ENCODE measurements around the gene MLIP. TPM values are rescaled to one million over a fixed set of nuclear protein-coding genes. Genes with fewer than 3 reads are reported as not detected.
"Not testable (repeated sequence)": the region's sequence is repeated elsewhere in the genome, so short reads cannot be mapped to it uniquely, and the experiment has no call there.

MLIP gene
- polyA plus RNA-seq, 1 donor: 0.30 TPM

GRCh38 chr6:54151861-54152260 is 40.6 kb downstream of the MLIP start:
- DNase-seq: no peak

DNA sequence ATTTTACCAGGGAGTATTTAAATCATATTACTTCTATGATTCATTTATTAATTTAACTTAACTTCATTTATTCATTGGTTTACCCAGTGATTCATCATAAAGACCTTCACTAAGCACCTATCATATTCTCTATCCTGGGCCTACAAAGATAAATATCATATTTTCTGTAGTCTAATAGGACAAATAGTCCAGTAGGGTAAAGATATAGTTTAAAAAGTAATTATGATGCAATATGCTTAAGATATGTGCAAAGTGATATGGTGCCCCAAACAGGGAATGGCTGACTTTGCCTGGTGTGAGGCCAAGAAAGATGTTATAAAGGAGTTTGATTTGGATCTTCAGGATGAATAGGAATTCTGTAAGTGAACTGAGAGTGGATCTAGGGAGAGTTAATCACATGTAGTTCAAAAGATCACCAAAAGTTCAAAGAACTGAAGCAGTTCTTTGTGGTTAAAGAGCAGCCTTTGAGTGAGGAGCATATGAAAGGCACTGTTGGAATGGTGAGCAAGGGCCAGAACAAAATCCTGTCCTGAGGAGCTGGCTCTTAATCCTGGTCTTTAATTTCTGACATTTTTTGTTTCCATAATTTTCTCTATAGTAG is 45.5 kb downstream of the MLIP start:
- no peak for DNase-seq

DNA sequence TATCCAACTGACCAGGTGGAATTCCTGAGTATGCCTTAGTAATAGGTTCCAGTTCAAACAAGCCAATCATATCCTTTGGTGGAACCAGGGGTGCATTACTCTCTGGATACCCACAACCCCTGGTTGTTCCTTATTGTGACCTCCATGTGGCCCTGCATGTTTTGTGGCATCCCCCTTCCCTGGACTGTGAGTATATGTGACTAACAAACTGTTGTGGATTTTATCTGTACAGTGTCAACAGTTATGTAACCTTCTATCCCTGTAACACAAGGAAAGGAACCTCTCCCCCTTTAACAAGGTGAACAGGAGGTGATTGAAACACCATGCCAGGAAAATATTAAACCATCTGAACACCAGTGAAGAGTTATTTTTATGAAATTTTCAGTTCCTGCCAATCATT is 46.2 kb downstream of the MLIP start:
- DNase-seq: no peak

DNA sequence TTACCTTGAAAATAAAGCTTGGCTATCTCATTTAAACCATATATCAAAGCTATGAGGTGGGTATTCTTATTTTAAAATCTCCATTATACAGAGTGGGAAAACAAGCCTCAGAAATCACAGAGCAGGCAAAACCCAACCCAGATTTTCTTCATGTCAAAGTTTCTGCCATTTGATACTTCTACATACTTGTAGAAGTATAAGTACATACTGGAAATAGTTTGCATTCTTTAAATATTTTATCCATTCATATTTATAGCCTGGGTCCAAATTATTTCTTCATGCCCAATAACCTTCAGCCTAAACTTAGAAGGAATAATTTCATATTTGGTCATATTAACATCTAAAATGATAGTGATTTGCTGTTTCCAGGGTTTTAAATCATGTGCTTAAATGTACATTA is 61.8 kb downstream of the MLIP start:
- no peak for DNase-seq

DNA sequence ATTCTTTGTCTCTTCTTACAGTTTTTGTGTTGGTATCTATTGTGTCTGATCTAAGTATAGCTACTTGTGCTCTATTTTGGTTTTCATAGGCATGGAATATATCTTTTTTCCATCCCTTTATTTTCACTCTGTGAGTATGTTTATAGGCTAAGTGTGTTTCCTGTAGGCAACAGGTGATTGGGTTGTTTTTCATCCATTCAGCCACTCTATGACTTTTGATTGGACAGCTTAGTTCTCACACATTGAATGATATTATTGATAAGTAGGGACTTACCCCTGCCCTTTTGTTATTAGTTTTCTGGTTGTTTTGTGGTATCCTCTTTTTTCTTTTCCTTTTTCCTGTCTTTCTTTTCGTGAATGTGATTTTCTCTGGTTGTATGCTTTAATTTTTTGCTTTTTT is 67.9 kb downstream of the MLIP start:
- no peak for DNase-seq

DNA sequence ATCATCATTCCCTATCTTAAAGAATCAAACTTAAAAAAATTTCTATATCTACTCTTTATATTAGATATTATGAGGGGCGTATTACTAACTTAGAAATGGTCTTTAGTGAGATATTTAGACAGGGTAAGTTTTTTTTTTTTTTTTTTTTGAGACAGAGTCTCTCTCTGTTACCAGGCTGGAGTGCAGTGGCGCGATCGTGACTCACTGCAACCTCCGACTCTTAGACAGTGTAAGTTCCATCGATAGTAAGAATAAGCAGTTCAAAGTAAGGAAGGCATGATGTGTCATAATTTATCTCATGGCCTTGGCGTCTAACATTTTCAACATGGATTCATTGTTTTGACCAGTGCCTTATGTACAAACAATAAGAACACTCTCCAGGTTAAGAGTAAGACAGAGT is 72.4 kb downstream of the MLIP start:
- no peak for DNase-seq

DNA sequence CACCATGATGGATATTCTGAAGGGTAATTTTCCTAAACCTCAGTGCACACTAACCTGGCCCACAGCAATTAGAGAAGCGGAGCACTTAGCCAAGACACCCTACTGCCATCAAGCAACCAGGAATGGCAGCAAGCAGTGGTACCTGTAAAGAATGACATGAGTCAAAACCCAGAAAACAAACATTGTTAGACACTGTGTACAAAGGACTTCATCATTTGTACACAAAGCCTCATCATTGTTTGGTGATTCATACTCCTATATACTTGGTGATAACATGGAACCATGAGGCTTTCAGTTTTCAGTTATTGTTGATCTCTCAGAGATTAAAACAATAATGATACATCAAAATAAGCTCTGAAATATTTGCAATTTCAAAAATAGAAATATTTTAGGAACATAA is 74.6 kb downstream of the MLIP start:
- no peak for DNase-seq

DNA sequence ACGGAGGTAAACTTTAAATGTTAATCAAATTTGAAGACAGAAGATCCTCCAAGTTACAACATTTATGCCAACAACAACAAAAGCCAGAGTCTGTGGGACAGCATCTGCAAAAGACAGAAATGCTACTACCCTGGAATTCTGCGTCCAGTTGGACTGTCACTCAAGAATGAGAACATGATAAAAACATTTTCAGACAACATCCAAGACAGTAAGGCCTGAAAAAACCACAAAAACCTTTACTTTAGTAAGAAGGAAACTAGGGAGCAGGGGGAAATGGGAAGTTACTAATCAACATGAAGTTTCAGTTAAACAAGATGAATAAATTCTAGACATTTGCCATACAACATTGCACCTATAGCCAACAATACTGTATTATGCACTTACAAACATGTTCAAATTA is 77.6 kb downstream of the MLIP start:
- no peak for DNase-seq

DNA sequence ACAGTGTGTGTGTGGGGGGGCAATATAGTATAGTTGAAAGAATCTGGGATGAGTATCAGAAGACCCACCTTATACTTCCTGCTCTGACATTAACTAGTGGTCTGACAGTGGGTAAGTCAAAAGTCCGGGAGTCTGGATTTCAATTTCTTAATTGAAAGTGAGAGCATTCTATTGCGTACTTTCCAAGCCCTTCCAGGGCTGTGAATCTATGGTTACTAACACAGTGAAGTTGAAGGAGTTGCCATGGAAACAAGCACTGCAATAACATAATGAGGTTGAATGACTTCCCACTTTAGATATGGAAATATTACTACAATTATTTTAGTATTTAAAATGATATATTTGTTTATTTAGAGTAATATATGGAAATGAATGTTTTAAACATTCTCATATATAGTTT is 80.2 kb downstream of the MLIP start:
- DNase-seq: peak; percentile 17

DNA sequence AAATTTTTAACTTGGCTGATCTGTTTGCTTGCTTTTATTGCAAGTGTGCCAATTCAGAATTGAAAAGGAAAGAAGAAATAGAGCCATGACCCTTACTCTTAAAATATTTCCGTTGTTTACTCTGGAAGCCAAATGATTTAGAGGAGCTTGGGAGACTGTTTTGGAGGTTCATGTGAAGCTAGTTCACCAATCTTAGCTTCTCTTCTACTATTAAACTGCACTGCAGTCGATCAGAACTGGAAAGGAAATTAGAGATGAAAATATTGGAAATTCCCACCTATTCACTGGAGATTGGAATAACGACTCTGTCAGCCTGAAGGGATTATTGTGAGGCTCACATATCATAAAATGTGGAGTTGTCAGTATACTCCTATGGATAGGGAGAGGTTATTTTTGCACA is 81.8 kb downstream of the MLIP start:
- no peak for DNase-seq

DNA sequence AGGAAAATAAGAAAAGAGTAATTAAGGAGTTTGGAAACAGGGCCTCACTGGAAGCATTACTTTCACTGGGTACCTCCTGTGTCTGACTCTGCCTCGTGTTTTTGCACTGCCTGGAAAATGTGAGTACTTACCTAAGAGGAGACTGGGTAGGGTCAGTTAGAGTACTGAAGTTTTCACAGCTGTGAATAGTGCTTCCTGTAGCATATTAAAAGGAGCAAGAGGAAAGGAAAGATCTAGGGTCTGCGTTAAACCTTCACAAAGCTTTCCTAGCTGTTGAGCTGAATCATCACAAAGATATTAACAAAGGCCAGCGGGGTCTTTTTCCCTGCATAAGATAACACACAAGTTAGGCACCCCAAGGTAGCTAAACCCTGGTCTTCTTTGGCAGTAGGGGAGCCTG is 82.3 kb downstream of the MLIP start:
- no peak for DNase-seq

- no peak for DNase-seq
Measured at GRCh38 chr6:54194067-54194466, 82.8 kb downstream of the MLIP start.

DNA sequence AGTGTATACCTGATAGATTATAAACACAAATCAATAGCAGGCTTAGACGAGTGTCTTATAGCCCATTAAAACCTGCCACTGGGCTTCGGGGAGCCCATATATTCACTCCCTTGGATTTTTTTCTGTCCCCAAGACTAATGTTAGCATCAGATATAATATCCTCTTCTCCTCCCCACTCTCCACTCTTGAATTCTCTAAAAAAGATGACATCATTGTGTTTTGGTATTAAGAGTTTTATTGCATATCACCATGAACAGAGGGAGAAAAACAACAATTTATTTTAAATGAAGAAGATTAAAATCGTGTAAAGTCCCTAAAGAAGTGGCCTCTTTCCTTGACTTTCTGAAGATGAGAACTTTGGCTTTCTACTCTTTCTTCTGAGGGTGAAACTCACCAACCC is 84.4 kb downstream of the MLIP start:
- no peak for DNase-seq

- no peak for DNase-seq
Measured at GRCh38 chr6:54196905-54197304, 85.7 kb downstream of the MLIP start.

DNA sequence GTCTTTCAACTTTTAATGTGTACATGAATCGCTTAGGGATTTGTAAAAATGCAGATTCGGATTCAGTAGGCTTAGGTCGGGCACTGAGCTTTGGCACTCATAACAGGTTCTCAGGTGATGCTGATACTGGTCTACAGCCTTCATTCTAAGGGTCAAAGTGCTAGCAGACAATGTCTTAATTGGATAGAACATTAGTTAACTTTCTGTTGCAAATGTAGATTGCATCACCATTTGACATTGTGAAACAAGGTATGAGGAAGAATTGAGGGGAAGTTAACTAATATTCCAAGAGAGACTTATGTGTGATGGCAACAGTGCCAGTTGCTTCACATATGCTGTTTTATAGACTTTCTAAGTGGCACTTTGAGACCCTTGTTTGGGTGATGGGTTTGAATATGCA is 86.9 kb downstream of the MLIP start:
- no peak for DNase-seq

DNA sequence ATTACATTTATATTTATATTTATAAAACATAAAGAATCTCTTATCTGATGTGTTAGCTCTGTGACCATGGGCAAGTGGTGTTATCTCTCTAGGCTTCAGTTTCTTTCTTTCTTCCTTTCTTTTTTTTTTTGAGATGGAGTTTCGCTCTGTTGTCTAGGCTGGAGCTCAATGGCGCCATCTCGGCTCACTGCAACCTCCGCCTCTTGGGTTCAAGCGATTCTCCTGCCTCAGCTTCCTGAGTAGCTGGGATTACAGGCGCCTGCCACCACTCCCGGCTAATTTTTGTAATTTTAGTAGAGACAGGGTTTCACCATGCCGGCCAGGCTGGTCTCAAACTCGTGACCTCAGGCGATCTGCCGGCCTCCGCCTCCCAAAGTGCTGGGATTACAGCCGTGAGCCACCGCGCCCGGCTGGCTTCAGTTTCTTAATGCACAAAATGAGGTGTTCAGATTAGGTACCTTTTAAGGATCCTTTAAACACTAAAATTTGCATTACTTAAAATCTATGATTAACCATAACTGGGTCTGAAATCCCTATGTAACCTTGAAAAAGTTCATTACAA is 92.3 kb downstream of the MLIP start:
- not testable (repeated sequence) for DNase-seq

DNA sequence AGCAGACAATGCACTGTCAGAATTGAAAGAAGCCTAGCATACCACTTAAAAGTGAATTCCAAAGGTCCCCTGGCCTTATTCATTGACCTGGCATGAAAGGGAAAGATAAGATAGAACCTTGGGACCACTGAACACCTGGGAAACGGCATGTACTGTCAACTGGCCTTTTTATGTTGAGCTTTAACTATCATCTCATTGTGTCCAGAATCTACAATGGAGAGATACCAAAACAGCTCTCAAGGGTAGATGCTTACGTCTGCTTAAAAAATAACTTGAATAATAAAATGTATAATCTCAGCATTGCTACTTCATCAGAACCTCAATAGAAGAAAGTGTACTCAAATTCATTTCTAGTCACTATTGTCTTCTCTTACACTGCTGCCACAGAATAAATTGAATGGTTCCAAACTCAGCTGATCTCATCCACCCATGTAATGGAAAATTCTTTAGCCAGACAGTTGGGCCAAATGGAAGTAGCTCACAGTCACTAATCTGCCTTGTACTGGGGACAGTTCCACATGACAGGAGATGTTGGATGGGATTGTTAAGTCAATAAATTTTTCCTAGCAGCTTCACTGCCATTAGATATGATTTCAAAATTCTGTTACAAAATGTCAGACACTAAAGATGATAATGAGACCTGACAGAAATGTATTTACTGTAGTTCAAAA is 93.8 kb downstream of the MLIP start:
- DNase-seq: no peak

DNA sequence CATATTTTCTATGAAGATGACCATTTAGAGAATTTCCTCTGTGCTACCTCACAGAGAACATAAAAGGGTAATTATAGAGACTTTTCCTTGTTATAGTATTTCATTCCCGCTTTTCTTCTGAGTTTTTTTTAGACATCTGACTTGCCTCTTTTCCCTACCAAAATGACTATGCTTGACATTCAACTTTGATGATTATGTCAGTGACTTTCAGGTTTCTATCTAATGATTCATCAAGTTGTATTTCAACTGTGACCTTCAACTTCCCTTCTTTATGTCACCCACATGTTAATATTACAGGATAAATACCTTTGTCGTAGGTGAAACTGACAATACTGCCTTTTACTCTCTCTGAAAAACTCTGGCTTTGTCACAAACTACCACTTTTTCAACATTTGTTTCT is 95.3 kb downstream of the MLIP start:
- DNase-seq: no peak

DNA sequence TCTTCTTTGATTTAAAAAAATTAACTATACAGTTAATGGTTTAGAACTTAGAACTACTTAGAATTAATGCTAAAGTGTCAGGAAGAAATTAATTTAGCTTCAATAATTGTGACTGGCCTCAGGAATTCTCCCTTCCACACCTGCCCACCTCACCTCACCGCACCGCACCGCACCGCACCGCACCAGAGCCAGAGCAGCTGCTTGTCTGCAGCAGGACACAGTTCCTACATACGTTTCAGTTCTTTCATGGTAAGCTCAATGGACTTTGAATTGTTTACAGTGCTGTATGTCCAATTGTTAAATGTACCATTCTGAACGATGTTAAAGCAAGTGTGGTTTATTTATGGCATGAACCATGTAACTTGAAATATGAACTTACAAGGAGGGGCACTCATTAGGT is 98.7 kb downstream of the MLIP start:
- not testable (repeated sequence) for DNase-seq

DNA sequence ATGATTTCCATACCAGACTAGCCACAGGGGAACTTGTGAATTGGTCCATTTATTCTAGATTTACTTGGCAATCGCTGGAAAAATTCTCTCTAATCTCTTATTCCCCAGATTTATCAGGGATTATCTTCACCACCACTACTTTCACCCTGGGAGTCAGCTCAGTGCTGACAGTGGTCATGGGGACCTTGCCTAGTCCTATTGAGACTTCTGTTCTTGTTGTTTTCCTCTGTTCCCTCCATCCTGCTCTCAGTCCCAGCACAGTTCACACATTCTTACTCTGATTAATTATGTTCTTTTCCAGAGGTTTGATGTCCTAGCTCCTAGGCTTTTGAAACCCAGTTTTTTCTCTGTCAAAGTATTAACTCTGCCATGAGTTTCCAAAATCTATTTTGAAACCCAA is 103.0 kb downstream of the MLIP start:
- DNase-seq: no peak

GRCh38 chr6:54216336-54216735 is 105.1 kb downstream of the MLIP start:
- no peak for DNase-seq

GRCh38 chr6:54217018-54217417 is 105.8 kb downstream of the MLIP start:
- DNase-seq: no peak

DNA sequence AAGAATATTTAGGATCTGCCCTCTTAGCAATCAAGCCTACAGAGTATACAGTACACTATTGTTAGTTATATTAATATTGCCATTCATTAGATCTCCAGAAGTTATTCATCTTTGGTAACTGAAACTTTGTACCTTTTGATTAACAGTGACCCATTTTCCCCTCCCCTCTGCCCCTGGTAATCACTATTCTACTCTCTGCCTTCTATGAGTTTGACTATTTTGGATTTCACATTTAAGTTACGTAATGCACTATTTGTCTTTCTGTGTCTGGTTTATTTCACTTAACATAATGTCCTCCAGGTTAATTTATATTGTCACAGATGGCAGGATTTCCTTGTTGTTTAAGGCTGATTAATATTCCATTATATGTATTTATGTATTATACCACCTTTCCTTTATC is 111.0 kb downstream of the MLIP start:
- DNase-seq: no peak

DNA sequence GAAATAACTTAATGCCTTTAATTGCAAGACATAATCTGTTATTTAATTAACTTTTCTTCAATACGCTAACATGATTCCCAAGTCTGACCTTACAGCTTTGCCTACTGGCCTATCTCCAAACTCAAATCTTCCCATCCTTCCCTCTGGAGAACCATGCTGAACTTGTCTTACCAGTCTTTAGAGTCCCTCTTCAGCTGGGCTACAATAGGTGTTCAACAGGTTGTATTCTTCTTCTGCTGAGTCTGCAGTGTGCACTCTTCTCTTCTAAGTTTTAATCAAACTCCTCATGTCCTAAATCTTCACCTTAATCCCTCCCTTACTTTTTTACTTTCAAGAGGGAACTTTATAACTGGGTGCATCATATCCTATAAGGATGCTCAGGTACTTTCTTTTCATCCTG is 121.5 kb downstream of the MLIP start:
- DNase-seq: no peak

Measured in left kidney (tissue), 2 donors.